ENCODE results near the gene RAB3IL1.
"Not testable (repeated sequence)": the region's sequence is repeated elsewhere in the genome, so short reads cannot be mapped to it uniquely, and the experiment has no call there.

Gene RAB3IL1

GRCh38 chr11:61917334-61918109, at the start of gene RAB3IL1:
TSS of gene RAB3IL1 (minus strand) at chr11:61917566. CDS start at chr11:61917367, 199 bp downstream.
- DNase-seq (ENCODE audit: insufficient read length, low spot score) (peak; percentile 70), FAIRE-seq (no peak)
- TF ChIP-seq POLR2A (IDR thresholded peaks at IDR 0.05; ENCODE audit: low read depth, low read length), result peak; percentile 39; the same call in 1 of the 2 replicates

- DNase-seq (ENCODE audit: insufficient read length, low spot score) (no peak), FAIRE-seq (no peak)
- TF ChIP-seq POLR2A (IDR thresholded peaks at IDR 0.05; ENCODE audit: low read depth, low read length), result no peak
Measured at GRCh38 chr11:61966734-61967115, 49.4 kb upstream of the RAB3IL1 start.

GRCh38 chr11:61964666-61965271, 47.4 kb upstream of the RAB3IL1 start:
- FAIRE-seq; DNase-seq (ENCODE audit: insufficient read length, low spot score): not testable (repeated sequence)

- FAIRE-seq, result no peak
- no peak for DNase-seq (ENCODE audit: insufficient read length, low spot score)
- no peak for TF ChIP-seq POLR2A (IDR thresholded peaks at IDR 0.05; ENCODE audit: low read depth, low read length)
Measured at GRCh38 chr11:61964058-61964665, 46.8 kb upstream of the RAB3IL1 start.

GRCh38 chr11:61963282-61964057, 46.1 kb upstream of the RAB3IL1 start:
- no peak for DNase-seq (ENCODE audit: insufficient read length, low spot score)
- no peak for TF ChIP-seq POLR2A (IDR thresholded peaks at IDR 0.05; ENCODE audit: low read depth, low read length)
- FAIRE-seq, result no peak

- DNase-seq (ENCODE audit: insufficient read length, low spot score) (no peak), FAIRE-seq (no peak)
- TF ChIP-seq POLR2A (IDR thresholded peaks at IDR 0.05; ENCODE audit: low read depth, low read length), result peak; percentile 30; the same call in 1 of the 2 replicates
Measured at GRCh38 chr11:61963016-61963281, 45.6 kb upstream of the RAB3IL1 start.

- DNase-seq (ENCODE audit: insufficient read length, low spot score) (no peak), FAIRE-seq (no peak)
- no peak for TF ChIP-seq POLR2A (IDR thresholded peaks at IDR 0.05; ENCODE audit: low read depth, low read length)
Measured at GRCh38 chr11:61962213-61963015, 45.0 kb upstream of the RAB3IL1 start.

GRCh38 chr11:61961570-61962212, 44.3 kb upstream of the RAB3IL1 start:
- TF ChIP-seq POLR2A (IDR thresholded peaks at IDR 0.05; ENCODE audit: low read depth, low read length), result no peak
- no peak for FAIRE-seq
- DNase-seq (ENCODE audit: insufficient read length, low spot score), result peak; percentile 73

- TF ChIP-seq POLR2A (IDR thresholded peaks at IDR 0.05; ENCODE audit: low read depth, low read length), result no peak
- DNase-seq (ENCODE audit: insufficient read length, low spot score) (no peak), FAIRE-seq (no peak)
Measured at GRCh38 chr11:61960532-61960931, 43.2 kb upstream of the RAB3IL1 start.

GRCh38 chr11:61959678-61960077, 42.3 kb upstream of the RAB3IL1 start:
- no peak for DNase-seq (ENCODE audit: insufficient read length, low spot score)
- FAIRE-seq, result no peak
- TF ChIP-seq POLR2A (IDR thresholded peaks at IDR 0.05; ENCODE audit: low read depth, low read length), result no peak

GRCh38 chr11:61959114-61959513, 41.7 kb upstream of the RAB3IL1 start:
- no peak for DNase-seq (ENCODE audit: insufficient read length, low spot score)
- no peak for FAIRE-seq
- no peak for TF ChIP-seq POLR2A (IDR thresholded peaks at IDR 0.05; ENCODE audit: low read depth, low read length)

GRCh38 chr11:61958590-61958989, 41.2 kb upstream of the RAB3IL1 start:
- FAIRE-seq, result no peak
- TF ChIP-seq POLR2A (IDR thresholded peaks at IDR 0.05; ENCODE audit: low read depth, low read length), result no peak
- DNase-seq (ENCODE audit: insufficient read length, low spot score), result no peak
